Measurements from ENCODE around the gene RCOR1. TPM values are rescaled to one million over a fixed set of nuclear protein-coding genes. Genes with fewer than 3 reads are reported as not detected.

RCOR1 gene
- total and polyA plus RNA-seq, 2 of the 4 experiments (the other 2 are of a cell fraction): 9.0 to 11.2 TPM

GRCh38 chr14:102557434-102558226, 34.8 kb upstream of the RCOR1 start:
- no TSS peak for BruUV-seq (replicated peaks)
- TF ChIP-seq POLR2A (IDR thresholded peaks at IDR 0.05; ENCODE audit: low read depth, low read length): no peak
- TF ChIP-seq, protein P1, sequence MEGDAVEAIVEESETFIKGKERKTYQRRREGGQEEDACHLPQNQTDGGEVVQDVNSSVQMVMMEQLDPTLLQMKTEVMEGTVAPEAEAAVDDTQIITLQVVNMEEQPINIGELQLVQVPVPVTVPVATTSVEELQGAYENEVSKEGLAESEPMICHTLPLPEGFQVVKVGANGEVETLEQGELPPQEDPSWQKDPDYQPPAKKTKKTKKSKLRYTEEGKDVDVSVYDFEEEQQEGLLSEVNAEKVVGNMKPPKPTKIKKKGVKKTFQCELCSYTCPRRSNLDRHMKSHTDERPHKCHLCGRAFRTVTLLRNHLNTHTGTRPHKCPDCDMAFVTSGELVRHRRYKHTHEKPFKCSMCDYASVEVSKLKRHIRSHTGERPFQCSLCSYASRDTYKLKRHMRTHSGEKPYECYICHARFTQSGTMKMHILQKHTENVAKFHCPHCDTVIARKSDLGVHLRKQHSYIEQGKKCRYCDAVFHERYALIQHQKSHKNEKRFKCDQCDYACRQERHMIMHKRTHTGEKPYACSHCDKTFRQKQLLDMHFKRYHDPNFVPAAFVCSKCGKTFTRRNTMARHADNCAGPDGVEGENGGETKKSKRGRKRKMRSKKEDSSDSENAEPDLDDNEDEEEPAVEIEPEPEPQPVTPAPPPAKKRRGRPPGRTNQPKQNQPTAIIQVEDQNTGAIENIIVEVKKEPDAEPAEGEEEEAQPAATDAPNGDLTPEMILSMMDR (conservative IDR thresholded peaks at IDR 0.05; ENCODE audit: low read depth, low read length): no peak
- no peak for TF ChIP-seq MAZ (IDR thresholded peaks at IDR 0.05; ENCODE audit: borderline replicate concordance, low read depth, low read length)
- no peak for TF ChIP-seq RFX5 (IDR thresholded peaks at IDR 0.05; ENCODE audit: low read depth, low read length)
- no peak for TF ChIP-seq RCOR1 (IDR thresholded peaks at IDR 0.05; ENCODE audit: insufficient replicate concordance, low read length)
- TF ChIP-seq FOS (IDR thresholded peaks at IDR 0.05; ENCODE audit: low read depth, low read length): no peak
- no peak for TF ChIP-seq NFE2L2 (IDR thresholded peaks at IDR 0.05; ENCODE audit: low read depth, low read length)
- TF ChIP-seq MAFK (IDR thresholded peaks at IDR 0.05; ENCODE audit: low read depth, low read length): no peak
- TF ChIP-seq, protein P2, sequence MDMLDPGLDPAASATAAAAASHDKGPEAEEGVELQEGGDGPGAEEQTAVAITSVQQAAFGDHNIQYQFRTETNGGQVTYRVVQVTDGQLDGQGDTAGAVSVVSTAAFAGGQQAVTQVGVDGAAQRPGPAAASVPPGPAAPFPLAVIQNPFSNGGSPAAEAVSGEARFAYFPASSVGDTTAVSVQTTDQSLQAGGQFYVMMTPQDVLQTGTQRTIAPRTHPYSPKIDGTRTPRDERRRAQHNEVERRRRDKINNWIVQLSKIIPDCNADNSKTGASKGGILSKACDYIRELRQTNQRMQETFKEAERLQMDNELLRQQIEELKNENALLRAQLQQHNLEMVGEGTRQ (IDR thresholded peaks at IDR 0.05; ENCODE audit: low read depth, low read length): no peak
- TF ChIP-seq RAD21 (IDR thresholded peaks at IDR 0.05; ENCODE audit: low read length): no peak
- no peak for TF ChIP-seq BHLHE40 (IDR thresholded peaks at IDR 0.05; ENCODE audit: low read depth, low read length)
- TF ChIP-seq CHD1 (IDR thresholded peaks at IDR 0.05; ENCODE audit: low read depth, low read length): no peak
- TF ChIP-seq CEBPB (IDR thresholded peaks at IDR 0.05; ENCODE audit: low read depth, low read length): no peak
- TF ChIP-seq MXI1 (IDR thresholded peaks at IDR 0.05; ENCODE audit: borderline replicate concordance, low read depth, low read length): no peak
- TF ChIP-seq SMC3 (IDR thresholded peaks at IDR 0.05; ENCODE audit: low read depth, low read length): no peak
- TF ChIP-seq ELK1 (IDR thresholded peaks at IDR 0.05; ENCODE audit: borderline replicate concordance, low read depth, low read length): no peak
- Histone ChIP-seq H3K9me1 (ENCODE audit: insufficient read depth, low read length) (no peaks in the 10 kb centered on the region), H2AK9ac (replicated peaks; ENCODE audit: low read depth, low read length, poor library complexity) (no peak overlapping the region), H2BK20ac (ENCODE audit: low read depth, low read length) (no peak overlapping the region), H4K20me1 (ENCODE audit: insufficient read depth, low read length) (no peaks in the 10 kb centered on the region), H4K8ac (ENCODE audit: low read depth in 2 of 2, low read length in 2 of 2) (no peak overlapping the region), H3K79me1 (ENCODE audit: low read depth in 1 of 2, low read length in 2 of 2) (no peaks in the 10 kb centered on the region), H3K56ac (ENCODE audit: extremely low read depth, insufficient read depth, low read length) (no peak overlapping the region), H3K27ac (ENCODE audit: insufficient read depth, low read length) (no peak overlapping the region), H3K18ac (ENCODE audit: low read depth, low read length) (no peak overlapping the region), H3K4me3 (ENCODE audit: insufficient read depth, low read depth, low read length) (no peak overlapping the region), H3K4me1 (ENCODE audit: control insufficient read depth, insufficient read depth, low read length) (peaks cover 1% of the 10 kb centered on the region; the same call in 1 of the 2 replicates), H3K4me2 (ENCODE audit: low read depth, low read length) (no peak overlapping the region), H2AFZ (replicated peaks; ENCODE audit: low read length, poor library complexity) (no peak overlapping the region), H3K9ac (ENCODE audit: low read depth, low read length) (no peak overlapping the region), H3K23ac (ENCODE audit: low read depth, low read length) (no peak overlapping the region), H3K36me3 (ENCODE audit: control insufficient read depth, insufficient read depth, low read length) (no peaks in the 10 kb centered on the region), H2AK5ac (ENCODE audit: low read depth, low read length) (no peak overlapping the region), H2BK120ac (ENCODE audit: low read depth, low read length) (no peak overlapping the region), H3K27me3 (ENCODE audit: control insufficient read depth, insufficient read depth, low read length) (no peaks in the 10 kb centered on the region), H2BK5ac (ENCODE audit: low read depth, low read length, poor library complexity, severe bottlenecking) (no peak overlapping the region), H3K9me3 (ENCODE audit: control insufficient read depth, insufficient read depth, low read length) (no peaks in the 10 kb centered on the region), H4K91ac (ENCODE audit: insufficient read depth, low read depth, low read length) (no peak overlapping the region), H2BK15ac (ENCODE audit: low read depth, low read length) (no peak overlapping the region), H3K14ac (replicated peaks; ENCODE audit: low read depth, low read length) (no peak overlapping the region), H3K4ac (ENCODE audit: low read depth, low read length) (no peak overlapping the region), H4K5ac (ENCODE audit: low read depth, low read length) (no peak overlapping the region)
- 83% methylated on average over 3 of the region's 12 CpGs; no CpG with 5 or more reads in 1 of the 2 experiments for WGBS, 2 experiments (ENCODE audit: extremely low coverage in 2 of 2, insufficient read length in 1 of 2)
- DNase-seq (no peak), ATAC-seq (ENCODE audit: low read depth) (no peak)
- in situ Hi-C loops (cut with MboI; ENCODE audit: low sequenced_read_pairs): no loop called here
- dilution Hi-C loops (cut with HindIII; ENCODE audit: low sequenced_read_pairs, unreplicated experiment): no loop called here
- POLR2A ChIA-PET (ENCODE audit: unreplicated experiment): no interaction called here
- intact Hi-C loops (cut with micrococcal nuclease): no loop called here
- CTCF ChIA-PET: no interaction called here
